Panc1 (cell line): ENCODE data around the gene PBX1. TPM values are rescaled to one million over a fixed set of nuclear protein-coding genes. Genes with fewer than 3 reads are reported as not detected.

Experiments
- ATAC-seq: fragments of 200-7000 bp; cut with Tn5 transposase; 2 replicates; pipeline ENCODE4 v1.9.1; 2020; ENCODE audit warnings: mild to moderate bottlenecking, moderate library complexity
- BruUV-seq: library from RNA; stranded (reverse); fragments of 400-500 nt; replicated peaks from 2 replicates; lab custom pipeline; 2021; lab: Mats Ljungman, UMichigan
- CTCF ChIA-PET: fragments of 300-600 bp; sonication (Branson Sonifier 250); formaldehyde crosslinking; loops from one replicate; lab custom pipeline; 2022; ENCODE audit warnings: antibody characterized with exemption; lab: Charles Lee
- POLR2A ChIA-PET: fragments of 300-600 bp; sonication (Branson Sonifier 250); formaldehyde crosslinking; loops from one replicate; lab custom pipeline; 2022; ENCODE audit warnings: antibody characterized with exemption; lab: Charles Lee
- DNase-seq: peaks from one replicate; pipeline ENCODE4 v3.0.0-alpha.2; 2010; ENCODE audit warnings: low read depth, low spot score
- H3K27ac ChIP-seq: 2 replicates; pipeline ENCODE4 v1.5.1; 2011; ENCODE audit warnings: mild to moderate bottlenecking, low read length, inconsistent platforms
- H3K27me3 ChIP-seq: fragments of 200-500 bp; sonication (Bioruptor generic); 2 replicates; pipeline ENCODE4 v1.6.0; 2014; ENCODE audit warnings: low read length, inconsistent platforms; ENCODE audit not compliant: control insufficient read depth, insufficient read depth
- H3K36me3 ChIP-seq: fragments of 200-500 bp; sonication (Bioruptor generic); 2 replicates; pipeline ENCODE4 v1.5.1; 2014; ENCODE audit warnings: inconsistent platforms, mild to moderate bottlenecking, low read length, moderate library complexity; ENCODE audit not compliant: control insufficient read depth, insufficient read depth
- H3K4me1 ChIP-seq: 2 replicates; pipeline ENCODE4 v1.5.1; 2011; ENCODE audit warnings: inconsistent platforms, mild to moderate bottlenecking, low read length, moderate library complexity; ENCODE audit not compliant: control insufficient read depth, insufficient read depth
- H3K4me3 ChIP-seq, 2 experiments: 2 replicates each; pipeline ENCODE4 v1.5.1; 2011 to 2012; ENCODE audit warnings: low read depth in 2 of 2, low read length in 2 of 2, mild to moderate bottlenecking in 2 of 2, inconsistent platforms in 1 of 2, moderate library complexity in 1 of 2
- H3K9me3 ChIP-seq: fragments of 200-500 bp; sonication (Bioruptor generic); 2 replicates; pipeline ENCODE4 v1.5.1; 2014; ENCODE audit warnings: low read depth, mild to moderate bottlenecking, inconsistent platforms, low read length, moderate library complexity; ENCODE audit not compliant: control insufficient read depth, insufficient read depth
- POLR2AphosphoS5 ChIP-seq: IDR thresholded peaks from 2 replicates; pipeline ENCODE4 v1.6.1; 2012; ENCODE audit warnings: mild to moderate bottlenecking, low read depth, low read length, moderate library complexity
- REST ChIP-seq, 2 experiments: IDR thresholded peaks; 2 replicates each; pipeline ENCODE4 v1.6.1; 2011 to 2012; ENCODE audit warnings: low read depth in 2 of 2, control low read depth in 1 of 2, low read length in 1 of 2, mild to moderate bottlenecking in 1 of 2, moderate library complexity in 1 of 2; ENCODE audit not compliant: insufficient read depth in 1 of 2
- SIN3A ChIP-seq: IDR thresholded peaks from 2 replicates; pipeline ENCODE4 v1.6.1; 2012; ENCODE audit warnings: low read depth, mild to moderate bottlenecking, low read length, moderate library complexity, borderline replicate concordance; ENCODE audit not compliant: insufficient read depth
- TCF7L2 ChIP-seq: IDR thresholded peaks from 2 replicates; pipeline ENCODE4 v1.6.1; 2011; ENCODE audit warnings: mild to moderate bottlenecking, low read depth, low read length, inconsistent platforms
- in situ Hi-C: cut with HindIII; loops from 2 replicates; pipeline ENCODE4 v1.10.0; 2016; ENCODE audit warnings: low sequenced_read_pairs, low pct_unique_long_range_greater_than_20kb
- intact Hi-C: fragments of 100-400 bp; cut with micrococcal nuclease; formaldehyde crosslinking; loops from one replicate; pipeline ENCODE4 v1.10.0; 2022; ENCODE audit not compliant: unreplicated experiment
- total RNA-seq: library from RNA; stranded (reverse); gene quantifications from one replicate; pipeline ENCODE4 v1.2.1, GENCODE V29; 2021; ENCODE audit not compliant: unreplicated experiment
- TF ChIP-seq, protein P1 (sequence below): fragments of 450-650 bp; IDR thresholded peaks from 2 replicates; pipeline ENCODE4 v1.5.1; 2017; ENCODE audit warnings: mild to moderate bottlenecking

Gene PBX1
- total RNA-seq, 1 experiment from 2014 or later, result 2.0 TPM

DNA sequence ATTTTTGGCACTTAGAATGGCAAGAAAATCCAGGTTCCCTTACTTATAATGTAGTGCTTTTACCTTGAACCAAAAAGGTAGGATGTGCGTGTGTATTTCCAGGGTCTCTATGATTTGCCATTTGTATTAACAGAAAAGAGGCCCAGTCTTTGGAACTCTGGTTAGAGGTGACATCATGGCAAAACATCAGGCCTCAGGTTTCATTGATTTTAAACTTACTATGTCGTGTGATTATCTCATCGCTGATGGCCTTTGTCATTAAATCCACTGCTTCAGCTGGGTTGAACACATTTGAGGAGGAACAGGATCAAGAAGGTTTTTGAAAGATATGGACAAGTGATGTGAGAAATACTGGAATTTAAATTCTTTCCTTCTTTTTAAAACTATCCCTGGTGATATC is 95.2 kb downstream of the PBX1 start:
- ATAC-seq (no peak), DNase-seq (no peak)
- no peaks in the 10 kb centered on the region for H3K27me3 ChIP-seq
- in situ Hi-C loops, result no loop called here
- H3K4me3 ChIP-seq, result no peak overlapping the region
- intact Hi-C loops, result no loop called here
- H3K36me3 ChIP-seq, result no peaks in the 10 kb centered on the region
- H3K27ac ChIP-seq, result no peak overlapping the region
- ChIA-PET CTCF (no interaction called here), POLR2A (no interaction called here)
- TF ChIP-seq, protein P1, sequence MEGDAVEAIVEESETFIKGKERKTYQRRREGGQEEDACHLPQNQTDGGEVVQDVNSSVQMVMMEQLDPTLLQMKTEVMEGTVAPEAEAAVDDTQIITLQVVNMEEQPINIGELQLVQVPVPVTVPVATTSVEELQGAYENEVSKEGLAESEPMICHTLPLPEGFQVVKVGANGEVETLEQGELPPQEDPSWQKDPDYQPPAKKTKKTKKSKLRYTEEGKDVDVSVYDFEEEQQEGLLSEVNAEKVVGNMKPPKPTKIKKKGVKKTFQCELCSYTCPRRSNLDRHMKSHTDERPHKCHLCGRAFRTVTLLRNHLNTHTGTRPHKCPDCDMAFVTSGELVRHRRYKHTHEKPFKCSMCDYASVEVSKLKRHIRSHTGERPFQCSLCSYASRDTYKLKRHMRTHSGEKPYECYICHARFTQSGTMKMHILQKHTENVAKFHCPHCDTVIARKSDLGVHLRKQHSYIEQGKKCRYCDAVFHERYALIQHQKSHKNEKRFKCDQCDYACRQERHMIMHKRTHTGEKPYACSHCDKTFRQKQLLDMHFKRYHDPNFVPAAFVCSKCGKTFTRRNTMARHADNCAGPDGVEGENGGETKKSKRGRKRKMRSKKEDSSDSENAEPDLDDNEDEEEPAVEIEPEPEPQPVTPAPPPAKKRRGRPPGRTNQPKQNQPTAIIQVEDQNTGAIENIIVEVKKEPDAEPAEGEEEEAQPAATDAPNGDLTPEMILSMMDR, result no peak
- TF ChIP-seq REST (IDR thresholded peaks at IDR 0.05; ENCODE audit: insufficient read depth in 1 of 2, low read depth in 2 of 2, low read length in 1 of 2) (no peak), POLR2AphosphoS5 (no peak), SIN3A (no peak), TCF7L2 (no peak)
- no peaks in the 10 kb centered on the region for H3K4me1 ChIP-seq
- no TSS peak for BruUV-seq
- no peaks in the 10 kb centered on the region for H3K9me3 ChIP-seq

- H3K4me1 ChIP-seq, result no peaks in the 10 kb centered on the region
- intact Hi-C loops (no loop called here), in situ Hi-C loops (no loop called here)
- POLR2A ChIA-PET, result no interaction called here
- H3K4me3 ChIP-seq, result no peak overlapping the region
- CTCF ChIA-PET, result no interaction called here
- DNase-seq, result no peak
- no peaks in the 10 kb centered on the region for H3K9me3 ChIP-seq
- H3K36me3 ChIP-seq, result no peaks in the 10 kb centered on the region
- no peaks in the 10 kb centered on the region for H3K27me3 ChIP-seq
- no peak for ATAC-seq
- TF ChIP-seq REST (IDR thresholded peaks at IDR 0.05; ENCODE audit: insufficient read depth in 1 of 2, low read depth in 2 of 2, low read length in 1 of 2) (no peak), TCF7L2 (no peak), POLR2AphosphoS5 (no peak), SIN3A (no peak)
- TF ChIP-seq, protein P1, result no peak
- BruUV-seq, result no TSS peak
- no peak overlapping the region for H3K27ac ChIP-seq
Observed at GRCh38 chr1:164658864-164659263, 99.9 kb downstream of the PBX1 start.
